HepG2 (cell line): ENCODE data around the gene ZFP90. TPM values are rescaled to one million over a fixed set of nuclear protein-coding genes. Genes with fewer than 3 reads are reported as not detected.

Experiments used
- AKAP8 ChIP-seq: sonication (generic); formaldehyde crosslinking; IDR thresholded peaks from 2 replicates; pipeline ENCODE4 v1.5.1; 2020; ENCODE audit warnings: mild to moderate bottlenecking, missing genetic modification reagents
- ARID2 ChIP-seq: sonication (generic); formaldehyde crosslinking; IDR thresholded peaks from 2 replicates; pipeline ENCODE4 v1.8.1; 2022; ENCODE audit warnings: mild to moderate bottlenecking, missing genetic modification reagents, borderline replicate concordance
- GATA4 ChIP-seq: sonication (generic); IDR thresholded peaks from 2 replicates; pipeline ENCODE4 v1.6.1; 2016; ENCODE audit warnings: antibody characterized with exemption, low read depth, borderline replicate concordance
- HCFC1 ChIP-seq: fragments of 150-350 bp; IDR thresholded peaks from 2 replicates; pipeline ENCODE4 v1.6.1; 2014; ENCODE audit warnings: low read depth, low read length
- HOXA3 ChIP-seq: sonication (generic); formaldehyde crosslinking; IDR thresholded peaks from 2 replicates; pipeline ENCODE4 v1.5.0; 2020; ENCODE audit warnings: missing genetic modification reagents
- JARID2 ChIP-seq: sonication (generic); formaldehyde crosslinking; IDR thresholded peaks from 2 replicates; pipeline ENCODE4 v1.8.1; 2023; ENCODE audit warnings: missing genetic modification reagents, inconsistent platforms; ENCODE audit not compliant: insufficient replicate concordance
- KAT7 ChIP-seq: IDR thresholded peaks from 2 replicates; pipeline ENCODE4 v1.6.1; 2018; ENCODE audit warnings: borderline replicate concordance, missing compliant biosample characterization
- PRPF4 ChIP-seq: fragments of 200-400 bp; formaldehyde crosslinking; IDR thresholded peaks from 2 replicates; pipeline ENCODE4 v1.6.1; 2016; ENCODE audit warnings: low read length, low read depth; ENCODE audit not compliant: poor library complexity, severe bottlenecking
- SMAD3 ChIP-seq: sonication (generic); formaldehyde crosslinking; IDR thresholded peaks from 2 replicates; pipeline ENCODE4 v1.4.0; 2020; ENCODE audit warnings: missing genetic modification reagents
- ZNF660 ChIP-seq: sonication (generic); formaldehyde crosslinking; IDR thresholded peaks from 2 replicates; pipeline ENCODE4 v1.5.1; 2020; ENCODE audit warnings: mild to moderate bottlenecking, low read depth, missing genetic modification reagents, borderline replicate concordance
- polyA plus RNA-seq, 8 experiments: library from polyadenylated mRNA; depleted of rRNA in 3 of 8; stranded (reverse) in 7 of 8; unstranded in 1 of 8; fragments of >200 nt; fragmentation: Illumina TruSeq in 4 of 8; extraction: Trizol in 4 of 8; gene quantifications; 2 replicates each; pipeline versions ENCODE4 v1.2.1 to v1.2.3, GENCODE V29; 2011 to 2016; ENCODE audit warnings: low read depth in 4 of 8, missing spikeins in 1 of 8, mixed read lengths in 1 of 8; ENCODE audit not compliant: insufficient read depth in 1 of 8
- total RNA-seq, 5 experiments: library from RNA; depleted of rRNA; stranded (reverse); fragments of >200 nt; fragmentation: Illumina TruSeq; extraction: Trizol; gene quantifications; 2 replicates each; pipeline ENCODE4 v1.2.3, GENCODE V29; 2016; ENCODE audit warnings: low read depth in 1 of 5
- TF ChIP-seq, protein P1 (sequence below): IDR thresholded peaks from 2 replicates; pipeline ENCODE4 v1.6.1; 2016
- TF ChIP-seq, protein P2 (sequence below): sonication (generic); formaldehyde crosslinking; IDR thresholded peaks from 2 replicates; pipeline ENCODE4 v1.4.0; 2020; ENCODE audit warnings: missing genetic modification reagents
- TF ChIP-seq, protein P3 (sequence below): sonication (generic); formaldehyde crosslinking; IDR thresholded peaks from 2 replicates; pipeline ENCODE4 v1.8.0; 2022; ENCODE audit warnings: mild to moderate bottlenecking, missing genetic modification reagents, borderline replicate concordance
- TF ChIP-seq, protein P4 (sequence below): sonication (generic); formaldehyde crosslinking; IDR thresholded peaks from 2 replicates; pipeline ENCODE4 v1.4.0; 2020; ENCODE audit warnings: missing genetic modification reagents, mild to moderate bottlenecking, borderline replicate concordance
- TF ChIP-seq, protein P5 (sequence below): sonication (generic); formaldehyde crosslinking; IDR thresholded peaks from 2 replicates; pipeline ENCODE4 v1.4.0; 2020; ENCODE audit warnings: missing genetic modification reagents, borderline replicate concordance
- TF ChIP-seq, protein P6 (sequence below): sonication (generic); formaldehyde crosslinking; IDR thresholded peaks from 2 replicates; pipeline ENCODE4 v1.4.0; 2020; ENCODE audit warnings: mild to moderate bottlenecking, missing genetic modification reagents
- TF ChIP-seq, protein P7 (sequence below): IDR thresholded peaks from 2 replicates; pipeline ENCODE4 v1.6.1; 2016

Gene ZFP90
- total and polyA plus RNA-seq, 2 of the 13 experiments (the other 11 are each of a cell fraction or from before 2014, with no cell fraction given) = 17.6 to 18.9 TPM

DNA sequence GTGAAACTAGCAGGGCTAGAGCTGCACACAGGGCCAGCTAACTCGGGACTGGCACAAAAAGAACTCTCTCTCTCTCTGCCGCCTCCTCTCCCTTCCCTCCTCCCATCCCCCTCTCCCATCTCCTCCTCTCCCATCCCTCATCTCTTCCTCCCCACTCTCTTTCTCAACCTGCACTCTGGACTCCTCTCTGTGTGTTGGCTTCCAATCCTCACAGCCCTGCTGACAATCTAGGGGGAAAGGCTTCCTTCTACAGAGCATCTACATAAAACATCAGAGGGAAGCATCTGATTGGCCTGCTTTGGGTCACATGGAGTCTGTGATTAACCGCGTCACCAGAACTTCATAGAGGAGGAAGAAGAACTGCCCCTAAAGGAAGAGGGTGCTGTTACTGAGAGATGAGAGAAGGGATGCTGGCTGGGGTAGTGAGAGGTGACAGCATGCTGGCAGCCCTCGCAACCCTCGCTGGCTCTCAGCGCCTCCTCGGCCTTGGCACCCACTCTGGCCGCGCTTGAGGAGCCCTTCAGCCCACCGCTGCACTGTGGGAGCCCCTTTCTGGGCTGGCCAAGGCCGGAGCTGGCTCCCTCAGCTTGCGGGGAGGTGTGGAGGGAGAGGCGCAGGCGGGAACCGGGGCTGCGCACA, 12.8 kb upstream of the ZFP90 start (continued):
- no peak for TF ChIP-seq KAT7 (CRISPR knock-in tag)
- TF ChIP-seq, protein P1, sequence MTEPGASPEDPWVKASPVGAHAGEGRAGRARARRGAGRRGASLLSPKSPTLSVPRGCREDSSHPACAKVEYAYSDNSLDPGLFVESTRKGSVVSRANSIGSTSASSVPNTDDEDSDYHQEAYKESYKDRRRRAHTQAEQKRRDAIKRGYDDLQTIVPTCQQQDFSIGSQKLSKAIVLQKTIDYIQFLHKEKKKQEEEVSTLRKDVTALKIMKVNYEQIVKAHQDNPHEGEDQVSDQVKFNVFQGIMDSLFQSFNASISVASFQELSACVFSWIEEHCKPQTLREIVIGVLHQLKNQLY (CRISPR knock-in tag) = no peak
- TF ChIP-seq, protein P2, sequence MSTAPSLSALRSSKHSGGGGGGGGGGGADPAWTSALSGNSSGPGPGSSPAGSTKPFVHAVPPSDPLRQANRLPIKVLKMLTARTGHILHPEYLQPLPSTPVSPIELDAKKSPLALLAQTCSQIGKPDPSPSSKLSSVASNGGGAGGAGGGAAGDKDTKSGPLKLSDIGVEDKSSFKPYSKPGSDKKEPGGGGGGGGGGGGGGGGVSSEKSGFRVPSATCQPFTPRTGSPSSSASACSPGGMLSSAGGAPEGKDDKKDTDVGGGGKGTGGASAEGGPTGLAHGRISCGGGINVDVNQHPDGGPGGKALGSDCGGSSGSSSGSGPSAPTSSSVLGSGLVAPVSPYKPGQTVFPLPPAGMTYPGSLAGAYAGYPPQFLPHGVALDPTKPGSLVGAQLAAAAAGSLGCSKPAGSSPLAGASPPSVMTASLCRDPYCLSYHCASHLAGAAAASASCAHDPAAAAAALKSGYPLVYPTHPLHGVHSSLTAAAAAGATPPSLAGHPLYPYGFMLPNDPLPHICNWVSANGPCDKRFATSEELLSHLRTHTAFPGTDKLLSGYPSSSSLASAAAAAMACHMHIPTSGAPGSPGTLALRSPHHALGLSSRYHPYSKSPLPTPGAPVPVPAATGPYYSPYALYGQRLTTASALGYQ (CRISPR knock-in tag) = no peak
- no peak for TF ChIP-seq AKAP8 (CRISPR knock-in tag)
- TF ChIP-seq PRPF4 = peak; percentile 22
- TF ChIP-seq HOXA3 (CRISPR knock-in tag) = peak; percentile 42; the same call in 1 of the 2 replicates
- TF ChIP-seq, protein P3, sequence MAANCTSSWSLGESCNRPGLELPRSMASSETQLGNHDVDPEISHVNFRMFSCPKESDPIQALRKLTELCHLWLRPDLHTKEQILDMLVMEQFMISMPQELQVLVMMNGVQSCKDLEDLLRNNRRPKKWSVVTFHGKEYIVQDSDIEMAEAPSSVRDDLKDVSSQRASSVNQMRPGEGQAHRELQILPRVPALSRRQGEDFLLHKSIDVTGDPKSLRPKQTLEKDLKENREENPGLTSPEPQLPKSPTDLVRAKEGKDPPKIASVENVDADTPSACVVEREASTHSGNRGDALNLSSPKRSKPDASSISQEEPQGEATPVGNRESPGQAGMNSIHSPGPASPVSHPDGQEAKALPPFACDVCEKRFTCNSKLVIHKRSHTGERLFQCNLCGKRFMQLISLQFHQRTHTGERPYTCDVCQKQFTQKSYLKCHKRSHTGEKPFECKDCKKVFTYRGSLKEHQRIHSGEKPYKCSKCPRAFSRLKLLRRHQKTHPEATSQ (CRISPR knock-in tag) = no peak
- TF ChIP-seq, protein P4, sequence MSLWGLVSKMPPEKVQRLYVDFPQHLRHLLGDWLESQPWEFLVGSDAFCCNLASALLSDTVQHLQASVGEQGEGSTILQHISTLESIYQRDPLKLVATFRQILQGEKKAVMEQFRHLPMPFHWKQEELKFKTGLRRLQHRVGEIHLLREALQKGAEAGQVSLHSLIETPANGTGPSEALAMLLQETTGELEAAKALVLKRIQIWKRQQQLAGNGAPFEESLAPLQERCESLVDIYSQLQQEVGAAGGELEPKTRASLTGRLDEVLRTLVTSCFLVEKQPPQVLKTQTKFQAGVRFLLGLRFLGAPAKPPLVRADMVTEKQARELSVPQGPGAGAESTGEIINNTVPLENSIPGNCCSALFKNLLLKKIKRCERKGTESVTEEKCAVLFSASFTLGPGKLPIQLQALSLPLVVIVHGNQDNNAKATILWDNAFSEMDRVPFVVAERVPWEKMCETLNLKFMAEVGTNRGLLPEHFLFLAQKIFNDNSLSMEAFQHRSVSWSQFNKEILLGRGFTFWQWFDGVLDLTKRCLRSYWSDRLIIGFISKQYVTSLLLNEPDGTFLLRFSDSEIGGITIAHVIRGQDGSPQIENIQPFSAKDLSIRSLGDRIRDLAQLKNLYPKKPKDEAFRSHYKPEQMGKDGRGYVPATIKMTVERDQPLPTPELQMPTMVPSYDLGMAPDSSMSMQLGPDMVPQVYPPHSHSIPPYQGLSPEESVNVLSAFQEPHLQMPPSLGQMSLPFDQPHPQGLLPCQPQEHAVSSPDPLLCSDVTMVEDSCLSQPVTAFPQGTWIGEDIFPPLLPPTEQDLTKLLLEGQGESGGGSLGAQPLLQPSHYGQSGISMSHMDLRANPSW (CRISPR knock-in tag) = no peak
- TF ChIP-seq SMAD3 (CRISPR knock-in tag) = no peak
- no peak for TF ChIP-seq ARID2
- TF ChIP-seq, protein P5, sequence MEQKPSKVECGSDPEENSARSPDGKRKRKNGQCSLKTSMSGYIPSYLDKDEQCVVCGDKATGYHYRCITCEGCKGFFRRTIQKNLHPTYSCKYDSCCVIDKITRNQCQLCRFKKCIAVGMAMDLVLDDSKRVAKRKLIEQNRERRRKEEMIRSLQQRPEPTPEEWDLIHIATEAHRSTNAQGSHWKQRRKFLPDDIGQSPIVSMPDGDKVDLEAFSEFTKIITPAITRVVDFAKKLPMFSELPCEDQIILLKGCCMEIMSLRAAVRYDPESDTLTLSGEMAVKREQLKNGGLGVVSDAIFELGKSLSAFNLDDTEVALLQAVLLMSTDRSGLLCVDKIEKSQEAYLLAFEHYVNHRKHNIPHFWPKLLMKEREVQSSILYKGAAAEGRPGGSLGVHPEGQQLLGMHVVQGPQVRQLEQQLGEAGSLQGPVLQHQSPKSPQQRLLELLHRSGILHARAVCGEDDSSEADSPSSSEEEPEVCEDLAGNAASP (CRISPR knock-in tag) = no peak
- peak; percentile 13 for TF ChIP-seq JARID2 (CRISPR knock-in tag)
- TF ChIP-seq, protein P6, sequence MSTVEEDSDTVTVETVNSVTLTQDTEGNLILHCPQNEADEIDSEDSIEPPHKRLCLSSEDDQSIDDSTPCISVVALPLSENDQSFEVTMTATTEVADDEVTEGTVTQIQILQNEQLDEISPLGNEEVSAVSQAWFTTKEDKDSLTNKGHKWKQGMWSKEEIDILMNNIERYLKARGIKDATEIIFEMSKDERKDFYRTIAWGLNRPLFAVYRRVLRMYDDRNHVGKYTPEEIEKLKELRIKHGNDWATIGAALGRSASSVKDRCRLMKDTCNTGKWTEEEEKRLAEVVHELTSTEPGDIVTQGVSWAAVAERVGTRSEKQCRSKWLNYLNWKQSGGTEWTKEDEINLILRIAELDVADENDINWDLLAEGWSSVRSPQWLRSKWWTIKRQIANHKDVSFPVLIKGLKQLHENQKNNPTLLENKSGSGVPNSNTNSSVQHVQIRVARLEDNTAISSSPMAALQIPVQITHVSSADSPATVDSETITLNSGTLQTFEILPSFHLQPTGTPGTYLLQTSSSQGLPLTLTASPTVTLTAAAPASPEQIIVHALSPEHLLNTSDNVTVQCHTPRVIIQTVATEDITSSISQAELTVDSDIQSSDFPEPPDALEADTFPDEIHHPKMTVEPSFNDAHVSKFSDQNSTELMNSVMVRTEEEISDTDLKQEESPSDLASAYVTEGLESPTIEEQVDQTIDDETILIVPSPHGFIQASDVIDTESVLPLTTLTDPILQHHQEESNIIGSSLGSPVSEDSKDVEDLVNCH (CRISPR knock-in tag) = no peak
- TF ChIP-seq ZNF660 (CRISPR knock-in tag) = no peak
- TF ChIP-seq GATA4 = no peak
- TF ChIP-seq, protein P7, sequence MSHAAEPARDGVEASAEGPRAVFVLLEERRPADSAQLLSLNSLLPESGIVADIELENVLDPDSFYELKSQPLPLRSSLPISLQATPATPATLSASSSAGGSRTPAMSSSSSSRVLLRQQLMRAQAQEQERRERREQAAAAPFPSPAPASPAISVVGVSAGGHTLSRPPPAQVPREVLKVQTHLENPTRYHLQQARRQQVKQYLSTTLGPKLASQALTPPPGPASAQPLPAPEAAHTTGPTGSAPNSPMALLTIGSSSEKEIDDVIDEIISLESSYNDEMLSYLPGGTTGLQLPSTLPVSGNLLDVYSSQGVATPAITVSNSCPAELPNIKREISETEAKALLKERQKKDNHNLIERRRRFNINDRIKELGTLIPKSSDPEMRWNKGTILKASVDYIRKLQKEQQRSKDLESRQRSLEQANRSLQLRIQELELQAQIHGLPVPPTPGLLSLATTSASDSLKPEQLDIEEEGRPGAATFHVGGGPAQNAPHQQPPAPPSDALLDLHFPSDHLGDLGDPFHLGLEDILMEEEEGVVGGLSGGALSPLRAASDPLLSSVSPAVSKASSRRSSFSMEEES (CRISPR knock-in tag) = no peak
- TF ChIP-seq HCFC1 = no peak
